IPS-15b (cell line): ENCODE results near the gene MCM8.

Experiments
- H3K27me3 ChIP-seq: one replicate; pipeline ENCODE4 v1.6.1; 2013; ENCODE audit warnings: low read length; ENCODE audit not compliant: control insufficient read depth, insufficient read depth
- H3K36me3 ChIP-seq: one replicate; pipeline ENCODE4 v1.6.1; 2013; ENCODE audit warnings: low read length; ENCODE audit not compliant: control insufficient read depth, insufficient read depth
- H3K4me1 ChIP-seq: one replicate; pipeline ENCODE4 v1.6.1; 2013; ENCODE audit warnings: mild to moderate bottlenecking, low read length; ENCODE audit not compliant: control insufficient read depth, insufficient read depth
- H3K4me3 ChIP-seq: one replicate; pipeline ENCODE4 v1.5.1; 2013; ENCODE audit warnings: low read depth, low read length
- H3K9ac ChIP-seq: one replicate; pipeline ENCODE4 v1.6.1; 2013; ENCODE audit warnings: low read depth, mild to moderate bottlenecking, low read length
- H3K9me3 ChIP-seq: one replicate; pipeline ENCODE4 v1.6.1; 2013; ENCODE audit warnings: mild to moderate bottlenecking, low read length; ENCODE audit not compliant: control insufficient read depth, insufficient read depth

Gene MCM8

GRCh38 chr20:5927749-5928462 lies 22.5 kb upstream of the MCM8 start:
- Histone ChIP-seq H3K36me3 (no peaks in the 10 kb centered on the region), H3K9ac (no peak overlapping the region), H3K4me1 (no peaks in the 10 kb centered on the region), H3K27me3 (no peaks in the 10 kb centered on the region), H3K4me3 (no peak overlapping the region), H3K9me3 (no peaks in the 10 kb centered on the region)

GRCh38 chr20:5928836-5929715 lies 21.4 kb upstream of the MCM8 start:
- H3K36me3 ChIP-seq, result no peaks in the 10 kb centered on the region
- no peaks in the 10 kb centered on the region for H3K27me3 ChIP-seq
- no peak overlapping the region for H3K9ac ChIP-seq
- H3K9me3 ChIP-seq, result no peaks in the 10 kb centered on the region
- H3K4me1 ChIP-seq, result no peaks in the 10 kb centered on the region
- no peak overlapping the region for H3K4me3 ChIP-seq

GRCh38 chr20:5931411-5931810 lies 19.0 kb upstream of the MCM8 start:
- H3K4me3 ChIP-seq, result no peak overlapping the region
- H3K9ac ChIP-seq, result no peak overlapping the region
- no peaks in the 10 kb centered on the region for H3K27me3 ChIP-seq
- H3K36me3 ChIP-seq, result no peaks in the 10 kb centered on the region
- H3K9me3 ChIP-seq, result no peaks in the 10 kb centered on the region
- H3K4me1 ChIP-seq, result no peaks in the 10 kb centered on the region

GRCh38 chr20:5932796-5933195 lies 17.7 kb upstream of the MCM8 start:
- H3K4me3 ChIP-seq, result no peak overlapping the region
- no peak overlapping the region for H3K9ac ChIP-seq
- no peaks in the 10 kb centered on the region for H3K4me1 ChIP-seq
- H3K27me3 ChIP-seq, result no peaks in the 10 kb centered on the region
- no peaks in the 10 kb centered on the region for H3K9me3 ChIP-seq
- no peaks in the 10 kb centered on the region for H3K36me3 ChIP-seq

GRCh38 chr20:5933802-5934436 lies 16.5 kb upstream of the MCM8 start:
- Histone ChIP-seq H3K27me3 (no peaks in the 10 kb centered on the region), H3K4me1 (no peaks in the 10 kb centered on the region), H3K9me3 (no peaks in the 10 kb centered on the region), H3K9ac (no peak overlapping the region), H3K4me3 (no peak overlapping the region), H3K36me3 (peaks cover 4% of the 10 kb centered on the region)

GRCh38 chr20:5935384-5935783 lies 15.1 kb upstream of the MCM8 start:
- Histone ChIP-seq H3K4me3 (no peak overlapping the region), H3K4me1 (no peaks in the 10 kb centered on the region), H3K9me3 (no peaks in the 10 kb centered on the region), H3K36me3 (peaks cover 10% of the 10 kb centered on the region), H3K27me3 (no peaks in the 10 kb centered on the region), H3K9ac (no peak overlapping the region)

GRCh38 chr20:5936238-5936637 lies 14.2 kb upstream of the MCM8 start:
- Histone ChIP-seq H3K4me3 (no peak overlapping the region), H3K36me3 (peaks cover 12% of the 10 kb centered on the region), H3K9ac (no peak overlapping the region), H3K4me1 (no peaks in the 10 kb centered on the region), H3K9me3 (no peaks in the 10 kb centered on the region), H3K27me3 (no peaks in the 10 kb centered on the region)

- Histone ChIP-seq H3K9ac (no peak overlapping the region), H3K9me3 (no peaks in the 10 kb centered on the region), H3K27me3 (no peaks in the 10 kb centered on the region), H3K4me3 (no peak overlapping the region), H3K36me3 (peaks cover 32% of the 10 kb centered on the region), H3K4me1 (no peaks in the 10 kb centered on the region)
Observed at GRCh38 chr20:5938456-5939029, 11.9 kb upstream of the MCM8 start.

- Histone ChIP-seq H3K36me3 (peaks cover 30% of the 10 kb centered on the region), H3K9ac (no peak overlapping the region)
Observed at GRCh38 chr20:5945963-5946362, 4.5 kb upstream of the MCM8 start.

GRCh38 chr20:5947276-5947675 lies 3.2 kb upstream of the MCM8 start:
- H3K9me3 ChIP-seq, result no peaks in the 10 kb centered on the region
- peaks cover 20% of the 10 kb centered on the region for H3K36me3 ChIP-seq
- H3K4me1 ChIP-seq, result peaks cover 7% of the 10 kb centered on the region
- no peak overlapping the region for H3K4me3 ChIP-seq
- no peaks in the 10 kb centered on the region for H3K27me3 ChIP-seq
- no peak overlapping the region for H3K9ac ChIP-seq

More at GRCh38 chr20:5945963-5946362, 4.5 kb upstream of the MCM8 start:
- Histone ChIP-seq H3K4me3 (no peak overlapping the region), H3K27me3 (no peaks in the 10 kb centered on the region), H3K9me3 (no peaks in the 10 kb centered on the region), H3K4me1 (peaks cover 4% of the 10 kb centered on the region)

- peak overlapping the region; percentile 98 for H3K4me3 ChIP-seq
- H3K9me3 ChIP-seq, result no peaks in the 10 kb centered on the region
- H3K27me3 ChIP-seq, result no peaks in the 10 kb centered on the region
- peaks cover 18% of the 10 kb centered on the region for H3K36me3 ChIP-seq
- H3K9ac ChIP-seq, result peak overlapping the region; percentile 85
- H3K4me1 ChIP-seq, result peaks cover 7% of the 10 kb centered on the region
Observed at GRCh38 chr20:5949943-5950270, 545 bp upstream of the MCM8 start.
